ENCODE measurements around the gene SGPP1.
"Not testable (repeated sequence)": the region's sequence is repeated elsewhere in the genome, so short reads cannot be mapped to it uniquely, and the experiment has no call there.

Gene SGPP1

GRCh38 chr14:63673886-63674497 is 53.9 kb downstream of the SGPP1 start:
- no peak for DNase-seq (ENCODE audit: extremely low read depth in 1 of 2, low read depth in 1 of 2)

GRCh38 chr14:63673255-63673654 is 54.6 kb downstream of the SGPP1 start:
- no peak for DNase-seq (ENCODE audit: extremely low read depth in 1 of 2, low read depth in 1 of 2)

GRCh38 chr14:63672417-63673180 is 55.3 kb downstream of the SGPP1 start:
- DNase-seq (ENCODE audit: extremely low read depth in 1 of 2, low read depth in 1 of 2): no peak

GRCh38 chr14:63671987-63672386 is 55.9 kb downstream of the SGPP1 start:
- DNase-seq (ENCODE audit: extremely low read depth in 1 of 2, low read depth in 1 of 2): no peak

- DNase-seq (ENCODE audit: extremely low read depth in 1 of 2, low read depth in 1 of 2): no peak
Observed at GRCh38 chr14:63670692-63671091, 57.2 kb downstream of the SGPP1 start.

- DNase-seq (ENCODE audit: extremely low read depth in 1 of 2, low read depth in 1 of 2): no peak
Observed at GRCh38 chr14:63666335-63666734, 61.5 kb downstream of the SGPP1 start.

GRCh38 chr14:63663428-63664341 is 64.2 kb downstream of the SGPP1 start:
- DNase-seq (ENCODE audit: extremely low read depth in 1 of 2, low read depth in 1 of 2): no peak

GRCh38 chr14:63662776-63663175 is 65.1 kb downstream of the SGPP1 start:
- no peak for DNase-seq (ENCODE audit: extremely low read depth in 1 of 2, low read depth in 1 of 2)

- DNase-seq (ENCODE audit: extremely low read depth in 1 of 2, low read depth in 1 of 2): not testable (repeated sequence)
Observed at GRCh38 chr14:63661881-63662280, 66.0 kb downstream of the SGPP1 start.

GRCh38 chr14:63659726-63660125 is 68.1 kb downstream of the SGPP1 start:
- no peak for DNase-seq (ENCODE audit: extremely low read depth in 1 of 2, low read depth in 1 of 2)

- DNase-seq (ENCODE audit: extremely low read depth in 1 of 2, low read depth in 1 of 2): no peak
Observed at GRCh38 chr14:63656194-63656593, 71.7 kb downstream of the SGPP1 start.

- no peak for DNase-seq (ENCODE audit: extremely low read depth in 1 of 2, low read depth in 1 of 2)
Observed at GRCh38 chr14:63654936-63655335, 72.9 kb downstream of the SGPP1 start.

GRCh38 chr14:63654346-63654745 is 73.5 kb downstream of the SGPP1 start:
- DNase-seq (ENCODE audit: extremely low read depth in 1 of 2, low read depth in 1 of 2): no peak

- DNase-seq (ENCODE audit: extremely low read depth in 1 of 2, low read depth in 1 of 2): no peak
Observed at GRCh38 chr14:63652406-63652805, 75.5 kb downstream of the SGPP1 start.

- DNase-seq (ENCODE audit: extremely low read depth in 1 of 2, low read depth in 1 of 2): peak in 1 of 2 donors; percentile 22
Observed at GRCh38 chr14:63650256-63650952, 77.5 kb downstream of the SGPP1 start.

GRCh38 chr14:63647696-63648410 is 80.0 kb downstream of the SGPP1 start:
- DNase-seq (ENCODE audit: extremely low read depth in 1 of 2, low read depth in 1 of 2): no peak

GRCh38 chr14:63644741-63645140 is 83.1 kb downstream of the SGPP1 start:
- no peak for DNase-seq (ENCODE audit: extremely low read depth in 1 of 2, low read depth in 1 of 2)

GRCh38 chr14:63642656-63643382 is 85.0 kb downstream of the SGPP1 start:
- DNase-seq (ENCODE audit: extremely low read depth in 1 of 2, low read depth in 1 of 2): no peak

GRCh38 chr14:63642229-63642611 is 85.6 kb downstream of the SGPP1 start:
- DNase-seq (ENCODE audit: extremely low read depth in 1 of 2, low read depth in 1 of 2): peak; percentile 45 to 46
